HG02973 (cell line): ENCODE results near the gene DCAF15.

Experiments
- ATAC-seq: cut with Tn5 transposase; IDR thresholded peaks from one replicate; pipeline ENCODE4 v1.9.1; 2021; ENCODE audit warnings: moderate library complexity; ENCODE audit not compliant: unreplicated experiment

Gene DCAF15

DNA sequence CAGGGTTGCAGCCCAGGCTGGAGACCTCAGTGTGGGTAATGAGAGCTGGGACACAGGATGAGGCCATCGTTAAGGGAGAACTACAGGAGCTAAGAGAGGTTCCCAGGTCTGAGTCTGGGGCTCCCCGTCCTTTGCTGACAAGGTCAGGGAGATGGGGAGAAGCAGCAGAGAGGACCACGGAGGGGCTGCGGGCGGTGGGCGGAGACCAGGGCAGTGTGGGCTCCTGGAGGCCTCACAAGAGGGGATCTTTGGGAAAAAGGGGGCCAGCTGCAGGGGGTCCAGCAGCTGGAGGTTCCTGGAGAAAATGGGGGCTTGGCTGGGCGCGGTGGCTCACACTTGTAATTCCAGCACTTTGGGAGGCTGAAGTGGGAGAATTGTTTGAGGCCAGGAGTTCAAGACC is 37.8 kb downstream of the DCAF15 start:
- ATAC-seq = no peak

DNA sequence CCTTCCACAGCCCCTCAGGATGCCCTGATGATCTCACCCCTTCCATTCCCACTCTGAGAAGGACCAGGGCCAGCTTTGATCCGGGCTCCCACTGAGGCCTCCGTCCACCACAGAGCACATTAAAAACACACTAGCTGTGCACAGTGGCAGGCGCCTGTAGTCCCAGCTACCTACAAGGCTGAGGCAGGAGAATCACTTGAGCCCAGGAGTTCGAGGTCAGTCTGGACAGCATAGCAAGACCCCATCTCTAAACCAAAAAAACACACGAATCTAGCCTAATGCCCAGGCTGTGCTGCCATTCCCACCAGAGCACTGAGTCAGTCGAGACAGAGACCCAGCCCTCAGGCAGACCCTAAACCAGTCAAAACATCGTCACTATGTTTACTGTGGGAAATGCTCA is 39.7 kb downstream of the DCAF15 start:
- no peak for ATAC-seq

DNA sequence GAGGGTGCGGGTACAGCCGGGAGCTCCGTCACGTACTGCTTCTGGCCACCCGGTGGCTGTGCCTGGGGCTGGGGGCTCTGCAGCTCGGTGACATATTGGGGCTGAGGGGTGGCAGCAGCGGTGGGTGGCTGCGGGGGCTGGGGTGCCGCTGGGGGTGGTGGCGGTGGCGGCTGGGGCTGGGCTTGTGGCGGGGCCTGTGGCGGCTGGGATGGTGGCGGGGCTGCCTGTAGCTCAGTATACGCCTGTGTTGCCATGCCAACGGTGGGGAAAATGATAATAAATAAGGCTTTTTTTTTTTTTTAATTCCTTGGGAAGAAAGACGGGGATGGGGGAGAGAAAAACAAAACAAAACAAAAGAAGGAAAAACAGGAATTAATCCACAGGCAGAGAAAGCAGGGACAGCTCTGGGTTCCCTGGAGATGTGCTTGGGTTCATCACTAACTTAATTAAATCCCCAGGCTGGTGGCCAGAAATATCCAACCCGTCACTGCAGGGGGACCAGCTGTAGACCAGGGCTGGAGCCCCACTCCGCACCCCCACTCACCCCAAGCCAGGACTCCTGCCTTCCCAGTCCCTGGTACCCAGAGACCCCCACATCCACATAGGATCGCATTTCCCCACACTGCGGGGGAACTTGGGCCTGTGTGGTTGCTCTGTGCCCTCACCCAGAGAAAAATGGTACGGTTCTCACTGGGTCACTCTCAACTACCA is 41.4 kb downstream of the DCAF15 start:
- no peak for ATAC-seq

DNA sequence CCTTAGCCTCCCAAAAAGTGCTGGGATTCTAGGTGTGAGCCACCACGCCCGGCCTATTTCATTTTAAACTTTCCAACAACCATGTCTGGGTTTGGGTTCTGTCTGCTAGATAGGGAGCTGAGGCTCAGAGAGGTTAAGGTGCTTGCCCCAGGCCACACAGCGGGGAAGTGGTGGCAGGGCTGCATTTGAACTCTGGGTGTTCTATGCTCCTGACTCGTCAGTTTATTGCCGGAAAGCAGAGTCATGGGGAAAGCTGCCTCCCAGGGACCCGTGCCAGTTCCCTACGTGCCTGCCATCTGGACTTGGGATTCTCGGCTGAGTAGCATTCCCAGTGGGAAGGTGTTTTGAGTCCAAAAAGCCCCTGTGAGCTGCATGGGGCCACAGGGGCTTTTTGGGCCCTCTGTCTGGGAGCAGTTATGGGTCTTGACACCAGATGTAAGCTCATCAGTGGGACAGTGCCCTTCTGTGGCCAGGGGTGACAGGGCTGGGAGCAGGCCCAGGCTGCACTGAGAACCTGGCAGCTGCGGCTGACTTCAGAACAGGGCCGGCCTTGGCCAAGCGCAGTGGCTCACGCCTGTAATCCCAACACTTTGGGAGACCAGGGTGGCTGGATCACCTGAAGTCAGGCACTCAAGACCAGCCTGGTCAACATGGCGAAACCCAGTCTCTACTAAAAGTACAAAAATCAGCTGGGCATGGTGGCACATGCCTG is 42.9 kb downstream of the DCAF15 start:
- no peak for ATAC-seq

DNA sequence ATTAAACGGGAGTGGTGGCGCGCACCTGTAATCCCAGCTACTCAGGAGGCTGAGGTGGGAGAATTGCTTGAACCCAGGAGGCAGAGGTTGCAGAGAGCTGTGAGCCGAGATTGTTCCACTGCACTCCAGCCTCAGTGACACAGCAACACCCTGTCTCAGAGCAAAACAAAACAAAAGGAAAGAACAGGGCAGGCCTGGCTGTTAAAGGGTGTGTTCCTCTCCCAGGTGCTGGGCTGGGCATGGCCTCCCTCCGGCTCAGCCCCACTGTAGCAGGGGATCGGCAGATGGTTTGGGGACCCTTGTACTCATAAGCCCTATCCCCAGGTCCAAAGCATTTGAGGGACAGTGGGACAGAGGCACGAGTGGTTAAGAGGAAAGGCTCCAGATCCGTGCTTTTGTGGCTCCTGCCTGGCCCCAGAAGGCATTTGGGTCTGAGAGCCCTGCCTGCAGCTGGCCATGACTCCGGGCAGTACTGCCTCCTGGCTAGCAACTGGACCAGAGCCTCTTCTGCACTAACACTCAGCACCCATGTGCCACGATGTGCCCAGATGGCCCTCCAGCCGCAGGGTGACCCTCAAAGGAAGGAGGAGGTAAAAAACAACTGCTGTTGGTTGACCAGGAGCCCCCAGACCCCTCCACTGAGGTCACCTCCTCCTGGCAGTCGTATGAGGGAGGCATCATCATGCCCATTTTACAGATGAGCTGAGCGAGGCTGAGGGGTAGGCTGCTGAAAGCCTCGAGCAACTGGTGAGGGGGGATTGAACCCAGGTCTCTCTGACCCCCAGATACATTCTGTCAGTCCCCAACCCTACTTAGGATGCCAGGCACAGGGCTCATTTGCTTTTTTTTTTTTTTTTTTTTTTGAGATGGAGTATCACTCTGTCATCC is 43.8 kb downstream of the DCAF15 start:
- ATAC-seq = no peak

DNA sequence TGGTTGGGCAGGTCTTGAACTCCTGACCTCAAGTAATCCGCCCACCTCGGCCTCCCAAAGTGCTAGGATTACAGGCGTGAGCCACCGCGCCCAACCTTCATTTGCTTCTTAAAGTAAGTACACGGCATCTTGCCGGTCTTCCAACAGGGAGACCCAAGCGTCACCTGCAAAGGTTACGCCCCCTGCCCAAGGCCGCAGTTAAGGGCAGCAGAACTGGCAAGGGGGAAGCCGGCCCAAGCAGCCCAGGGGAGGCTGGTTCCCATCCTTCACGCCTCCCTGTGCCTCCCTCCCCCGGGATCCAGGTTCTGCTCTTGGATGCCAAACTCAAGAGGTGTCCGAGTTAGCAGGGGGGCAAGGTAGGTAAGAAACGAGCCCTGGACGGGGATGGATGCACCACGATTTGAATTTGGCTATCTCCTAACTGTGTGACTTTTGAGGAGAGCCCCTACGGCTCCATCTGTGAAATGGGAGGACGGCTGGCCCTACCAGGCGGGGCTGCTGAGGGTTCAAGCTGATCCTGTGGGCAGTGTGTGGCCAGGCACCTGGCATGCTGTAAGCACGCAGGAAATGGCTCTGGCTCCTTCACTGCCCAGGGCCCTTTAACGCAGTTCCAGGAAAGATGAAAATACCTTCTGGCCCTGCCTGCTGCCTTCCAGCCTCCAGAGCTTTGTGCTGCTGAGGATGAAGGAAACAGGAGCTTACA is 44.8 kb downstream of the DCAF15 start:
- no peak for ATAC-seq

DNA sequence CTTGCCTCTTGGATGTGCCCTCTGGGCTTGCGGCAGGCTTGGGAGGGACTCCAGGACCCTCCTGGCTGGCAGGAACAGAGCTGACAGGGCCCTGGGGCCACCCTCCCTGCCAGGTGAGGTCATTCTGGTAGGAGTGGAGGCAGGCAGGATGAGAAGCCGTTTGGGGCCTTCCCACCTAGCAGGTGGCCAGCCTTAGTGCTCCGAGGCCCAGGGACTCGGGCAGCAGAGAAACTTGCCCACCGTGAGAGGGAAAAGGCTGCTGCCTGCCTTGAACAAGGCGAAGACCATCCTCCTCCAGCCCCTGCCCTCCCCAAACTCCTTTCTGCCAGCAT is 45.3 kb downstream of the DCAF15 start:
- no peak for ATAC-seq

DNA sequence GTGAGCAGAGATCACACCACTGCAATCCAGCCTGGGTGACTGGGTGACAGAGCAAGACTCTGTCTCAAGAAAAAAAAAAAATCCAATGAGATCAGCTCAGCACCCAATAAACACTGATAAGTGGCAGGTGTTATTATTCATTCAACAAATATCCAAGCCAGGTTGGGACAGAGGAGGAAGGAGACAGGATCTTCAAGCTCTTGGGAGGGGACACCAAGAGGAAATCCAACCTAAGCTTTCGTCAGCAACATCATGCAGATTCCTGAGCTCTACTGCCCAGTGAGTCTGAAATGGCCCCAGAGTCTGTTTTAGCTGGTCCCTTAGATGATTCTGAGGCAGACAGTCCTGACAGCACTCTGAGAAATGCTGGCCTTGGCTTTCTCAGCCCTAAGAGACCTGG is 46.1 kb downstream of the DCAF15 start:
- no peak for ATAC-seq

DNA sequence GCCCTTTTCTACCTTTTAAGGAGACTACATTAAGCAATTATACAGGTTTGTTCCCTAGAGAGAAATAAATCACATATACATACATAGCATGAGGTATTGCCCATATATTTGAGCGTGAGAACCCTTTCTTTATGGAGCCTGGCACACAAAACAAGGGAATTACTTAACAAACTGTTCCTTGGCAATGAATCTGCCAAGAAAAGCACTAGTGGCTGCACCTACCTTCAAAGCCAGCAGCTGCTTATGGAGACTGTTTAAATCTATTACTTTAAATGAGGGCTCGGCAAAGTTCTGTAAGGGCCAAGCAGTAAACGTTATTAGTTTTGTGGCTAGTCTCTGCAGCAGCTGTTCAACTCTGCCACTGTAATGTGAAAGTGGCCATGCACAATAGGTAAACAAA is 46.8 kb downstream of the DCAF15 start:
- no peak for ATAC-seq

DNA sequence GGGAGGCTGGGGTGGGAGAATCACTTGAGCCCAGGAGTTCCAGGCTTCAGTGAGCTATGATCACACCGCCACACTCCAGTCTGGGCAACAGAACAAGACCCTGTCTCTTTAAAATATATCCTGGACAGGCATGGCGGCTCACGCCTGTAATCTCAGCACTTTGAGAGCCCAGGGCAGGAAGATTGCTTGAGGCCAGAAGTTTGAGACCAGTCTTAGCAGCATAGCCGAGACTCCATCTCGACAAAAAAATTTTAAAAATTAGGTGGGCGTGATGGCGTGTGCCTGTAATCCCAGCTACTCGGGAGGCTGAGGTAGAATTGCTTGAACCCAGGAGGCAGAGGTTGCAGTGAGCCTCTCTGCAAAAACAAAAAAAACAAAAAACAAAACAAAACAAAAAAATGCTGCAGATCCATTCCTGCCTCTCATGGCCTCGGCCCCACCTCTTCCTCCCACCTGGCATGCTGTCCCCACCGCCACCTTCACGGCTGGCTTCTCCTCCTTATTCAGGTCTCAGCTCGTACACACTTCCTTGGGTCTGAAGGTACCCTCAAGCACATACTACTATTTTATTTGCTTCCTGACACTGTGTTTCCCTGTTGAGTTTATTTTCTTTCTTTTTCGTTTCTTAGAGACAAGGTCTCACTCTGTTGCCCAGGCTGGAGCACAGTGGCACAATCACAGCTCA is 48.5 kb downstream of the DCAF15 start:
- no peak for ATAC-seq

DNA sequence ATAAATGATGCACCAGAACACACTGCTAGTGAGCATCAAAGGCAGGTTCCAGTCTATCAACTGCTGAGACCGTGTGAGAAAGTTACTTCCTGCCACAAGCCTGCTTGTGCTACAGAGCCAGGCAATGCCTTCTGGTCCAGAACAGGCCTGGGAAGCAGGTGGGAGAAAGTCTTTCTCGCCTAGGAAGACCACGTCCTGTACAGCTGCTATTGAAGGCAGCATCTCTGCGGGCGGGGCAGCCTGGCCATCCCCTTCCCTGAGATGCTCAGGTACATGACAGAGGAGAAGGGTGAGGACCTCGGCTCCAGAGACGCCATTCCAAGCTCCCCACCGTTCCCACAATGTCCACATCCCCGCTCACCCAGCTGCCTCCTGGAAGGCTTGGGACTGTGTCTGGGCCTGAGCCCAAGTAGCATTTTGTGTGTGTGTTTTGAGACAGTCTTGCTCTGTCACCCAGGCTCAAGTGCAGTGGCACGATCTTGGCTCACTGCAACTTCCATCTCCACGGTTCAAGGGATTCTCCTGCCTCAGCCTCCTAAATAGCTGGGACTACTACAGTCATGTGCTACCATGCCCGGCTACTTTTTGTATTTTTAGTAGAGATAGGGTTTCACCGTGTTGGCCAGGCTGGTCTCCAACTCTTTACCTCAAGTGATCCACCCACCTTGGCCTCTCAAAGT is 50.4 kb downstream of the DCAF15 start:
- no peak for ATAC-seq

DNA sequence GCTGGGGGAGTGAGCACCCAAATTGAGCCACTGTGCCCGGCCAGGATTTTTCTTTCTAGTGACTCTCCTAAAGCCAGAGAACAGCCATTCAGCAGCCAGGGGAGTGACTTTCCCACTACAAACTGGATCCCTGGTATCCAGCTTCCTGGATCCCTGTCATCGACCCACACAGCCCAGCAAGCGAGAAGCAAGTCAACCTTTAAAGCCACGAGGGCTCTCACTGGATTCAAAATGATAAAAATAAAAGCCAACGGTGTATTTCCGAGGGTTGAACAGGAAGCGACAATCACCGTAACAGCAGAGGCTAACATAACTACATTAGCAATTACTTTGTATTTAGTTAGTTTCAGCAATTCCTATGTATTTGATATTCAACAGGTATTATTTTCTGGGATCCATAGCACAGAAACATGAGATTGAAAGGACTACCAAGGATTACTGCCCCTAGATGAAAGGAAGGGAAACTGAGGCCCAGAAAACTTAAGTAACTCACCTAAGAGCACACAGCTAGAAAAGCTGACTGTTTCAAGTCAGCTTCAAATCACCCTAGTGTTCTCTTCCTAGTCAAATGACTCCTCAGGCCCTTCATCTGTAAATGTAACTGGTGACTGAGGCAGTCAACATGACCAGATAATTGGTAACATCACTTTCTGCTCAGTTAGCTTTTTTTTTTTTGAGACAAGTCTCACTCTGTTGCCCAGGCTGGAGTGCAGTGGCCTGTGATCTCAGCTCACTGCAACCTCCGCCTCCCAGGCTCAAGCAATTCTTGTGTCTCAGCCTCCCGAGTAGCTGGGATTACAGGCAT is 51.1 kb downstream of the DCAF15 start:
- no peak for ATAC-seq

DNA sequence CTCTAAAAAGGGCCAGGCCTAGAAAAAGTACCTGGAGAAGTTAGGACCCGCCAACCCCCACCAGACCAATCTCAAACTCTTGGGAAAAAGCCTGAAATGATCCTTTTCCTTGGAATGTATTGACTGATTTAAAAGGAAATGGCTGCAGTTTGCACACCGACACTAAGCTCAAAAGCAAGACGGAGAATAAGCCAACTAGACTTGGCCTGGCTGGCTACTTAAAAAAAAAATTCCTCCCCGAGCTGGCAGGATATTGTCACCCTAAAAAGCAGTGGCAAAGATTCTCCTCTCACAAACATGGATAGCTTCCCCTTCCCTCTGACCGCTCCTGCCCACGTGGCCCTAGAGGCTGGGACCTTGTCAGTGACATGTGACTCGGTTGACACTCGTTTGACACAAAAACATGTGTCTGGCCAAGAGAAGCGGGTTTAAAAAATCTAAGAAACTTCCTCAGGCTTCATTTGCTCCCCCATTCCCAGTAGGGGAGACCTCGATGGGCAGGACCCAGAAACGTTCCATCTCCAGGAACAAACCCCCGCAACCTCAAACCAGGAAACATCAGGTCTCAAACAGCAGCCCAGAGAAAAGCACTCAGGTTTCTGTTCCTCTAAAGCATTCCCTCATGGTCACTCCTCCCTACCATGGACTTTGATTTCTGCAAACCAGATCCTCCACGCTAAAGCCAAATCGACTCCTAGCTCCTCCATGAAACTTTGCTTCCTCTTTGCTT is 52.5 kb downstream of the DCAF15 start:
- ATAC-seq = no peak

DNA sequence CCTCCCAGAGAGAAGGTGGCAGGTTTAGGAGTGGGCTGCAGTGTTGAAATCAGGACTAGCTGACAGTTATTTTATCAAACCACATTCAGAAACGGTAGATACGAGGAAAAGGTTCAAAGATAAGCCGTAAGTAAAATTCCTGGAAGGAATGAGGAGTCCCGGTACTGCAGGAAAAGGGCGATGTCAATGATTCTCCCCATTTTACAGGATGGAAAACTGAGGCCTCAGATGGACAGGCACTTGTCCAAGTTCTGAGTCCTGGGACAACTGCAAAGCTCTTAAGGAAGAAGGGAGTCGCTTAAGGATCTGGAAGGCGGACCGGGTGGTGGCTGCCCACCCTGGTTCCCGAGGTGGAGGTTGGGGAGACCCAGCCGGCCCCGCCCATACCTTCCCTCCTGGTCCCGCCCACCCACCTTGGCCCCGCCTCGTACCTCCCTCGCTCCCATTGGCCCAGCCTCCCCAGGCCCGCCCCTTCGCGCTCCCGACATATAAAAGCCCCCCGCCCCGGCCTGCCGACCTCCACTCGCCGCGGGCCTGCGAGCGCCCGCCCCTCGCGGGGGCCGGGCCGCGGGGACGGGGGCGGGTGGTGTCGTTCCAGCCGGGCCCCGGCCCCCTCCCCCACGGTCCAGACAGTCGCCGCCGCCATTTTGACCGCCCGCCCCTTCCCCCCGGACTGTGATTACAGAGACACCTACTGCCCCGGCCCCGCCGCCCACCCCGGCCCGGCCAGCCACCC is 53.2 kb downstream of the DCAF15 start:
- ATAC-seq = peak; percentile 28

DNA sequence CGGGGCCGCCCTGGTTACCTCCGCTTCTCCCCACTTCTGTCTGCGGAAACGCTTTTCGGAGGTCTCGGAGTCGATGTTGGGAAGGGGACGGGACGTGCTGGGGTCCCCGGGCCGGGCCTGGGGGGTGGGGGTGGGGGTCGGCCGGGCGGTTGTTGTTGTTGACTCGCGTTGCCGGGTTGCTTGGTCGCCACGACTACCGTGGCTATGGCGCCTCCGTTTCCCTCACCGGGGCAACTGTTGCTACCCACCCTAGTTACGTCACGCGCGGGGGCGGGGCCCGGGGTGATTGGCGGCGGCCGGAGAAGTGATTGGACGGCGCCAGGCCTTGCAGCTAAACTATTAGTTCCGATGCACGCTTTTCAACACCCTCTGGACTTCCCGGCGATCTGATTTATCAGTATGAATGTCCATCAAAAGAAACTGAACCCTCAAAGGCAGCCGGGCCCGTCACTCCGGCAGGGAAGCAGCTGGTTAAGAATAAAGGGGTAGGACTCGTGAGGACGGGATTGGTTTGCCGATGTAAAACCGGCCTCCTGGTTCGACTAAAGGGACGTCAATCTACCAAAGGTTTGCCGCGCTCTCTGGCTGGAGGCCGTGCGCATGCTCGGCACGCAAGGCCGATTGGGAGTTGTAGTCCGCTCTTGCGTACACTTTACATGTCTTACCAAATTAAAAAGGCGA is 53.9 kb downstream of the DCAF15 start, which contains the start of gene RFX1:
TSS of gene RFX1 (minus strand) at position 236 of the 681 bp plus-strand sequence. CDS start 12,477 bp downstream, outside the sequence.
- peak; percentile 72 for ATAC-seq

DNA sequence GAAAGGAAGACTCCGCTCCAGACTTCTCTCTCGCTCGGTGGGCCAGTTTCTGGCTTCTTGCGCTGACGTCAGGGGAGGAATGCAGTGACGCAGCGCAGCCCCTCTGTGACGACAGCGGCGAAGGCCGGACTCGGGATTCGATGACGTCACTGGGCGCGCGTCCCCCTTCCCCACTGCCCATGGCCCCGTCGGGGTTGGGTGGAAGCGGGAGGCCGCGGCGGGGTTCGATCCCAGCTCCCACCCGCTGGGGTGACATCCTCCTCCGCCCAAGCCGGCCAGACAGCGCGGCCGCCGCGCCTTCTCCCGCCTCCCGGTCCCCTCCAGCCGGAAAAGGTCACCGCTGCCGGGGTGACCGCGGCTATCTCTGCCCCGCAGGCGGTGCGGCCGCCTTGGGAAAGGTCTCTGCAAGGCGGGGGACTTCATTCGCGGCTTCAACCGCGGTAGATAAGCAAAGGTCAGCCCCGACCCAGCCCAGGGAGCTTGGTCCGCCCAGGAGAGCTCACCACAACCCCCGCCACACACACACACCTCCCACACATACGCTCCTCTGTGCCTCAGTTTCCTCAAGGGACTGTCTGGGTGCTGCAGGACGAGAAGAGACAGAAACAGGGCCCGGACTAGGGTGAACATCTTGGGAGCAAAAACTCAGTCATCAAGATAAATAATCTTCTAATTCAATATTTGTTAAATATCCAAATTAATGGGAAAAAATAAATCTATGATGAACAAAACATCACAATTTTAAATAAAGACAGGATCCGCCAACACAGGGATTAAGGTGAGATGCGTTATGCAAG is 54.7 kb downstream of the DCAF15 start:
- peak; percentile 27 for ATAC-seq
